ENCODE data around the gene RGS6.

Gene RGS6

DNA sequence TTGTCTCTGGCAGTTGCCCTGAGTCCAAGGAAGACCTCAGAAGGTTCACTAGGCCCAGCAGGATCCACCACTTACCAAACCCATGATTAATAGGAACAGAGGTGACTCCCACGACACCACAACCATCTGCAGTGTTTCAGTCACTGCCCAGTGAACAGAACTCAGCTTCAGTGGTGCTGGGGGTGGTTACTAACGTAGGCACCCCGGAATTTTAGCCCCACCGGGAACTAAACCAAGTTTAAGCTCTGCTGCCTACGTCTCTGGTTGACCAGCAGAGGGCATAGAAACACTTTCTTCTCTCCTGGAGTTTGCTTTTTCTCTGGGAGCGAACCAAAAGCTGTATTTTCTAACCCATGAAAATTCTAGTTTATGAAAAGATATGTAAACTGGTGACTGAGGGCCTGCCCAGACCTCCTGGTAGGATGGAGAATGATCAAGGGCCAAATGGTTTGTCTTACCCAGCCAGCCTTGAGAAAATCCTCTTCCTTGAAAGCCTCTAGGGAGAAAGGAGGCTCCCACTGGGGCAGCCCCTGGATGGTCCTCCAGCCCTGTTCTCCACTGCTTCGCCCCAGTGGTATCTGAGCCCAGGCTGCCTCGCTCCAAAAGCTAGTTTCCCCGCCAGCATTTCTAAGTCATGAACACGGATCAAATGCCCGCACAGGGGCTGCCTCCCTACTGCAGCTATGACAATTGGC lies 581.9 kb downstream of the RGS6 start:
- no peak for DNase-seq

DNA sequence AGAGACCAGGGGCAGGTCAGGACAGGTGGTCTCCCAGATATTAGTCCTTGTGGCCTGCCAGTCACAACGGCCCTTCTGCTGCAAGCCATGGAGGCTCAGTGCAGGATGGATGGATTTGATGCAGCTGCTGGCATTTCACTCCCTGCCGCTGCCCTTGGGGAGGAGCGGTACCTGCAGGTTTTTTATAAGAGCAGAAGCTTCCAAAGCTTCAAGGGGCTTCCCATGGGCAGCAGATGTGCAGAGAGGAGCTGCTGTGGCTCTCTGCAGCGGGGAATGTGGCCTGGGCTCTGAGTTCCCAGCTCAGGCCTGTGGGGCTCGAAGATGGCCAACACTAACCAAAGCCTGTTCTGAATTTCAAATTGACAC lies 582.4 kb downstream of the RGS6 start:
- DNase-seq = no peak

DNA sequence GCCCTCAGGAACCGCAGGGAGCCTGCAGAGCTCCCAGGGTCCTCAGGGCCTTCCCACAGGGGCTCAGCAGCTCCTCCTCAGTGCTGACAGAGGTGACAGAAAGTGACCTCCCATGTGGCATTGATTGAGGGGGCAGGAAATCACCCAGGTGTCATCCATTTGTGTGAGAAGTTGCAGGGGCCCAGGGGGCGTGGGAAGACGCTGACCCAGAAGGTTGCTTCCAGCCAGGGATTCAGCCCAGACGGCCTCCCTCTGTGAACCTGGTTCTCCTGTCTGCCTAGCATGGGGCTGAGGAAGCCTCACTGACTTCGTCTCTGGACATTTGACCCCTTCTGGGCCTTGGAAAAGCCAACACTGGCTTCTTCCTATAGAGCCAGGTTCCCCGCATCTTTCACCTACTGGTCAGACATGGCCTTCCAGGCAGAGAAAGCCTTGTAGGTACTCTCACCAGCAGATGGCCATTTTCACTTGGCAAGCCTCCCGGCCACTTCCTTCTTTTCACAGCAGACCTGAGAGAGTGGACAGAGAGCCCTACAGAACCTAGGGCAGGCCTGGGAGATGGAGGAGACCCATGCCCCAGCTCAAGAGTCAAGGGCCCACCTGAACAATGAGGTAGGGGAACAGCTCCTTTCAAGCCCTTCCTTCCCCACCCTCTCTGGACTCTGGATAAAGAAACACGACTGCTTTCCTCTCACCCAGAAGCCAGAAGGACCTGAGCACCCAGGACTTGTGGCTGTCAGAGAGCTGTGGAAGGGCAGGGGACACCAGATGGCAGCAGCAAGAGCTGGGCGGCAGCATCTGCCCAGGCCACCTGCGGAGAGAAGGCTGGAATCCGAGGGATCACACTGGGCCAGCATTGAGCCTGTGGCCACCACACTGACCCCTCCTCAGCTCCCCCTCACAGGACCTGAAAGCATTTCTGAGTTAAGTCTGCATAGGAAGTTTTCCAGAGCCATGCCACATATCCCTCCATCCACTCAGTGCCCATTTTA lies 583.8 kb downstream of the RGS6 start:
- DNase-seq = no peak

DNA sequence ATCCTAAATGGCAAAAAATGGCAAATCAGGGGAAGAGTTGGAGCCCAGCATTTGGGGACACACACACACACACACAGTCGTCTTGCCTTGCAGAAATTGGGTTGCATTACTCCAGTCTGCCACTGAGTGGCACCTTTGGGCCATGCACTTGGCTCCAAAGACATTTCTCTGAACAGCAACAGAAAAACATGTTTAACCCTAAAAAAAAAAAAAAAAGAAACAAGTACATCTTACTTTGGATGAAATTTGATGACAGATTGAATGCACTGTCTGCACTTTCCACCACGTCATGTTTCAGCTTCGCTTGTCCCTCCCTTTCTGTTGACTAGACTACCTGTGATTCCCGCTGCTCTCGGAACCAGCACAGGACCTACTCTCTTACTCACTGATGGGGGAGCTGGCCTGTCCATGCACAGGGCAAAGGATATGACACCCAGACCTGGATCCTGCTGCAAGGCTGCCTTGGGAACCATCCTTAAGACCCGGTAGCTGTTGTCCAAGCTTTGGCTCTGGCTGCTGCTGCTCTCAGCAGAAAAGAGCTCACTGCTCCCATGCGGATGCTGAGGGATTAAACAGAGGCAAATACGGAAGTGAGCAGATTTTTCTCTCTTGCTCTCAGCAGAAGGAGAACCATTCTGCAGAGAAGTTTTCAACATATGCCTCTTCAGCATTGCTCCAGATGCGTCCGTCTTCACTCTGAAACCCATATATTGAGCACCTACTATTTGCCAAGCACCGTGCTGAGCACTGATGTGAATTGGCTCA lies 584.9 kb downstream of the RGS6 start:
- no peak for DNase-seq

DNA sequence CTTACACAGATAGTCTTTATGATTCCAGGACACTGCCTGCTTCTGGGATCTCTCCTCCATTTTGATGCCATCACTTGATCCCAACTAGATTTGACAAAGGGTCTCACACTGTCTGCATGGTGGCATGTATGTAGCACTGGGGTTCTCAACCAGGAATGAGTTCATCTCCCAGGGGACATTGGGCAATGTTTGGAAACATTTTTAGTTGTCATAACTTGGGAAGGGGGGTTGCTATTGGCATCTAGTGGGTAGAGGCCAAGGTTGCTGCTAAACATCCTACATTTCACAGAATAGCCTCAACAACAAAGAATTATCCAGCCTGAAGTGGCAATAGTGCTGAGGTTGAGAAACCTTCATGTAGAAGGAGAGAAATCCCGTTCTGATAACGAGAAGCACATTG lies 585.5 kb downstream of the RGS6 start:
- DNase-seq = no peak

DNA sequence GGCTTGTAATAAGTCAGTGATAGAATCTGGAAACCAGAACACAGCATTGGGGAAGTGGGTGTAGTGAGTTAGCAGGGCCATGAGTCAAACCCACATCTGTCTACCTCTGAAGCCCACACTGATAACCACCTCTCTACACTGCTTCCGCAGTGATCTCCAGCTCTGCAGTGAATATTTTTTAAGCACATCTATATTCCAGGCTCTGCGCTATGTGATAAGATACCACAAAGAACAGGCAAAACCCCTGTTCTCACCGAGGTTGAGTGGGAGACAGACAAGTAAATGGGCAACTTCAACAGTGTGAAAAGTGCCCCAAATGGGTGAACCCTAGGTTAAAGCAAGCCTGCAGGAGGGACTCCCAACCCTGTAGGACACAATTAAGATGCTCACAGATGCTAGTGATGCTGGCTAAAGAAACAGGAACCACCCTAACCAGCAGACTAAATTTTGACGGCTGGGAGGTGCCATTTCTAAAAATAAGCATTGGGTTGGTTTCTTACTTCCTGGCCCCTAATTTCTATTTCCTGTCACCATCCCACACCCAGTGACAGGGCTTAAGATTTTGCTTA lies 586.7 kb downstream of the RGS6 start:
- no peak for DNase-seq

DNA sequence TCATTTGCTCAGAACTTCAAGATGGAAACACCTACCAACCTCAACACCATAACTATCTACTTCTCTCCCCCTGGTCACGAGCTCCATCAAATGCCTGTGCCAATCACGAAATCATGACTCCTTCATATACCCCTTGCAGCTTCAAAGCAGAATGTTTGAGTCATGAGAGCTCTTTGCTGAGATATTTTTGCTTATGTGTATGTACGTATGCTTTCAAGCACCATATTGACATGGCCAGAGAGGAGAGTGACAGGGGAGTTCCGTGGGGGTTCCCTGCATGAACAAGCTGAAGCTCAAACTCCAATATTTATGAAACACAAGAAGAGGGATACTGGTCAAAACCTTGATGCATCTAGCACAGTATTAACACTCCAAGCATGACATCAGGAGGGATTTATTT lies 587.3 kb downstream of the RGS6 start:
- DNase-seq = no peak

DNA sequence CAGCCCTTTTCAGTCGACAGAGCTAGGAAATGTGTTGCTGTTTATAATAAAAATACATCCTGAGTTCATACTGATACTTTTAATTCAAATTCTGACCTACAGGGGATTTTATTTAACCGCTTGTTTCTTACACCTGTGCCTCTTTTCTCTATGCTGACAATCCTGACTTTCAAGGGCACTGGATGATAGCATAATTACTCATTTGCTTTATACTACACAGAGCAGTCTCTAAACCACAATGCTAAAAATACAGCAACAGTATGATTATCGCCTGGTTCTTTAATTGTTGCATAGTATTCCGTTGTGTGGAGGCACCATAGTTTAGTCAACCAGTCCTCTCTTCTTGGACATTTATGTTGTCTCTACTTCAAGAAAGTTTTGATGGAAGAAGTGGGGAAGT lies 588.8 kb downstream of the RGS6 start:
- no peak for DNase-seq

DNA sequence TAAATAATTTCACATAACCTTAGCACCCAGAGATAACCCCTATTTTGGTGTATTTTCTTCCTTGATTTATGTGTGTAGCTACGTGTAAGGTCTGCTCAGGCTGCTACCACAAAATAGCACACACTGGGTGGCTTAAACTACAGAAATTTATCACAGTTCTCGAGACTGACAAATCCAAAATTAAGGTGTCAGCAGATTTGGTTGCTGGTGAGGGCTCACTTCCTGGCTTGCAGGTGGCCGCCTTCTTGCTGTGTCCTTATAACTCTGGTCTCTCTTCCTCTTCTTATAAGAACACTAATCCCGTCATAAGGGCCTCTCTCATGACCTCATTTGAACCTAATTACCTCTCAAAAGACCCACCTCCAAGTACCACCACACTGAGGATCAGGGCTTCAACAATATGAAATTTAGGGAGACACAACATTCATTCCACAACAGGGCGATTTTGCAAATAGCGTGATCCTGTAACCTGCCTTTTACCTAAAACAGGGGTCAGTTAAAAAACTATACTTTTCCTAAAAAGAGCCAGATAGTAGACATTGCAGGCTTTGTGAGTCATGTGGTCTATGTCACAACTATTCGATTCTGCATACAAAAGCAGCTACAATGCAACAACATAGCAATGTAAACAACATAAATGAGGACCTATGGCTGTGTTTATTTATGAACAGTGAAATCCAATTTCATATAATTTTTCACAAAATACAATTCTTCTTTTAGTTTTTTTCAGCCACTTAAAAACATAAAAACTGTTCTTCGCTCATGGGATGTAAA lies 589.9 kb downstream of the RGS6 start:
- DNase-seq = no peak

DNA sequence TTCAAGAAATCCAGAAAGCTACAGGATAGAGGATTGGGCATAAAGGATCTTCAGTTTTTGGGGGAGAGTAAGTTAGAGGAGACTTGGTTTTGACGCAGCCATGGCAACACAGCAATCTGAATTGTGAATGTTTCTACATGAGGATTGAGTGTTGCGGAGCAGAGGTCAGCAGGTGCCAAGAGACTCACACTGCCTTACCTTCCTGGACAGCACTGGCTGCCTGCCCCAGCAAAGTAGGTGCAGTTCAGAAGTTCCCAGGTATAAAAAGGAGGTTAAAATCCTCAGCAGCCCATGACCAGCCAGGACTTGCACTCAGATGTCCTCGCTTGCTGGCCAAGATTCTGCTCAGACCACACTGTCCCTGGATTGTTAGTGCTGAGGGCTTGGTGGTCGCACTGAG lies 590.6 kb downstream of the RGS6 start:
- no peak for DNase-seq

DNA sequence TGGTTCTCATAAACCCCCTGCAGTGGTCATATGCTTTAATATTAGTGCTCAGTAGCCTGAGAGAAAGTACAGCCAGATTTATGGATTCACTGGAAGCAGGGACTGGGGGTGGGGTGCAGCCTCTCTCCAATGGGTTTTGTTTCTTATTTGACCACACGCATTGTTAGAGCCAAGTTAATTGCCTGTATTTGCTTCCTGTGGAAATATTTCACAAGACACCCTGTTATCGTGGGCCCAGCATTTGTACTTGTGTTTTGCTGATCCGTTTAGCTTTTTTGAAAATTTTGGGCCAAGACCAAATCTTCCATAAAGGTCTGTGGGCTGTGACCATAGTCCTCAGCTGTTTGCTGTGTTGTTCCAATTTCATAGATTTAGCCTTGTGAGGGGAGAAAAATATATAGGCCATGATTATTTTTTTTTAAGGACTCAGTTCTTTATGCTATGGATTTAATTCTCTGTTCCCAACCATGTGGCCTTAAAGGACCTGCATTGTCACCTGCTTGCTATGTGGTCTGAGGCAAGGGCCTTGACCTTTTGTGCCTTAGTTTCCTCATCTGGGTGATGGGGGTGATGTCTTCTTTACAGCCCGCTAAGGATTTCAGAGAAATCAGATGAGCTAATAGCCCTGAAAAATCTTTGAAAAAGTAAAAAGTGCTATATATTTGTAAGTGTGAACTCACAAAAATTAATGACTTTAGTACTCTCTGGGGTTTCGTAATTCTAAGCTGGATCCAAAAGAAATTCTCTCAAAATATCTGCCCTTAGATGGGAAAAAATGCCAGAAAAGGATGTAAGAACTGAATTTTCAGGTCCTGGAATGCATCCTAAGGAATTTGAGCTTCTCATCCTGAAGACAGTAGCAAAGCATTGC lies 591.4 kb downstream of the RGS6 start:
- no peak for DNase-seq

DNA sequence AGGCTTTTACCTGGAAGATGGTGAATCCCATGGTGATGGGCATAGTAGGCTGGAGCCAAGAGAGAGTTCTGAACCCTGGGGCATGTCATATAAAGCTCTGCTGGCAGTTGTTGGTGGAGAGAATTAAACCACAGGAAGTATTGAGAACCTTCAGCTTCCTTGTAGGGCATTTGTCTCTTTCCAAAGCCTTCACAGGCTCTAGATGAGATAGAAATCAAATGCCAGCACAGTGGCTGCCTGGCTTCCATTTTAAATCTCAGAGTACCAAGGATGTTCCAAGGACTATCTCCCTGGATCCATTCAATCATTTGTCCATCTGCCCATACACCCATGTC lies 592.0 kb downstream of the RGS6 start:
- DNase-seq = no peak

DNA sequence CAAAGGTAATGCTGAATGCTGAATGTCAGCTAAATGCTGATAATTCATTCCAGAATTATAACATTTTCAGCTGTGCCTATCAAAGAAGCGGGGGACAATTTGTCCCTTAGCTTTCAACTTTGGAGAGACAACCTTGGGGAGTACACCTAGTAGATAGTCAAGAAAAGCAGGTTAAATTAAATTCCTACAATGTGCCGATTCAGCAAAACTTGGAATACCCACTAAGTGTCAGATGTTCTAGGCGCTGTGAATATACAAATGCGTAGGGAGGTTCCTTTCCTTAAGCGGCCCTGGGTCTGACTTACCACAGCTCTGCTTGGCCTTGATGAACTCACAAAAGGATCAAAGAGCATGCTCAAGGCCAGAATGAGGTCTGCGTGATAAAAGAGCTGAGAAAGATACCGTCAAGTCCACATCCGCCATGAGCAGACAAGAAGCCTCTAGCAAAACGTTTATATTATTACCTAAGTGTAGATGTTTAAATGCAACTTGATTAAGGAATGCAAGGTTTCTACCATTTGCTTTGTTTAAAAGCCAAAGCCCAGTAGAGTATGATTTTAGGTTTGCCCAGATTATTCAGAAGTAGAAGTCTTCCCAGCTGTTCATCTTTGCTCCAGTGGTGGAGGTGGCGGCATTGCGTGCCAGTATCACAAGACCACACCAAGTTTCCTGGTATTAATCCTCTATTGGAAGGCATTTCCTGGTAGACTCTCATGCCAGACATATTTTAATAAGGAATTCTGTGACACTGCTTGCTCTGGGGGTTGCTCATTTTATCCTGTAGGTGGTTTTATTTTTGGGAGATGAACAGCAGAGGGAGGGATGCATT lies 593.1 kb downstream of the RGS6 start:
- no peak for DNase-seq

DNA sequence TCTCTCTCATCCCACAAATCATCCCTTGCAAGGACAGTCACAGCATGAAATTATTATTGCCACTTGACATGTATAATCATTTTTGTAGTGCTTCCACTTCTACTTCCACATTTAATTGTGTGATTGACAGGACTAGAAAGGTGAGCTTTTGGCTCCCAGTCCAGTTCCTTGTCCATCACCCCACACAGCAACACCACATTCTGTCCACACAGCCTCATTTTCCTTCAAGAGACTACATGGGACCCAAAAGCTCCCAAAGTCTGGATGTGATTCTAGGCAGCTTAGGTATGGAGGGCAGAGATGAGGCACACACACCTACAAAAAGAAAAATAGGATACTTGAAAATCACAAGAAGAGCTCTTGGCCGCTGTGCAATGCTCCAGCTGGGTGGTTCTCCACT lies 595.4 kb downstream of the RGS6 start:
- no peak for DNase-seq

DNA sequence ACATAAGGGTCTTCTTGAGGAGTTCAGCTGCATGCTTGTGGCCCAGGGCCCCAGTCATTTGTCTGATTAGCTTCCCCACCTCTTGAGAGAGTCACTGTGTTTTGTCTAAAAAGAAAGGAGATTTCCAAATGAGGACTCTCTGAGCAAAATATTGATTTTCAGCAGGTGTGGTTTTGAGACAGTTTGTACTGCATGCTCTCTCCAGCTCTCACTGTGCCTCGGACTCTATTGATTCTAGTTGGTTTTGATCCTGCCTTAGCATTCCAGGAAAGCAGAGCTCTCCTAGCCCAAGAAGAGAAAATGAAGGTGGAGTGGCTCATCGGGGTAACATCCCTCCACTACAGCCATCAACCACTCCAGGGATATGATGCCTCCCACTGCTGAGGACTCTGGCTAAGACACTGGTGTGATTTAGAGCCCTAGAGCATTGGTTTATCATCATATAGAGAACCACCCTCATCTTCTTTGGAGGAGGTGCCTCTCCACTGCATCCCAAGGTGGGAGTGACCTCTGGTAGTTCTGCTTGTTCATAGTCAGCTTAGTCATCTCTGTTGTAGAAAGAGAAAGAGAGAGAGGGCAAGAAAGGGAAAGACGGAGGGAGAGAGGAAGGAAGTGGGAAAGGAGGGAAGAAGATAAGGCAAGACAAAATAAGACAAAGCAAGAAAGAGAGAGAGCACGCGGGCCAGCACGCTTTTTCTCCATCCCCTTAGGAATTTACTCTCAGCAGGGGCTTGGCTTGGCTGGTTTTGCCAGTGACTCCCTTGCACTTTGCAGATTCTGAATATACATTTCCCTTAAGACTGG lies 596.0 kb downstream of the RGS6 start:
- no peak for DNase-seq

DNA sequence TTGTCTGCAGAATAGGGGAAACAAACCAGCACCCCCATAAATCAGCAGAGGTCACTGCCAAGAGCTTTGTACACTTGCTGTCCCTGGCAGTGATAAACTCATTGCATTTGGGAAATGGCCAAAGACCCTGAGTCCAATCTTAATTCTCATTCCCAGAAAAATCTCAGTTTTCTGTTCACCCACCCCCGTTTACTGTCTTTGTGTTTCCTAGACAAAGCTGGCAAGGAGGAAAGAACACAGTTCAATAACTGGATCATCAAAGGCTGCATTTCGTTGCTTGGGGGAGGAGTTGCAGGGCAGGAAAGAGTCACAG lies 596.6 kb downstream of the RGS6 start:
- no peak for DNase-seq

DNA sequence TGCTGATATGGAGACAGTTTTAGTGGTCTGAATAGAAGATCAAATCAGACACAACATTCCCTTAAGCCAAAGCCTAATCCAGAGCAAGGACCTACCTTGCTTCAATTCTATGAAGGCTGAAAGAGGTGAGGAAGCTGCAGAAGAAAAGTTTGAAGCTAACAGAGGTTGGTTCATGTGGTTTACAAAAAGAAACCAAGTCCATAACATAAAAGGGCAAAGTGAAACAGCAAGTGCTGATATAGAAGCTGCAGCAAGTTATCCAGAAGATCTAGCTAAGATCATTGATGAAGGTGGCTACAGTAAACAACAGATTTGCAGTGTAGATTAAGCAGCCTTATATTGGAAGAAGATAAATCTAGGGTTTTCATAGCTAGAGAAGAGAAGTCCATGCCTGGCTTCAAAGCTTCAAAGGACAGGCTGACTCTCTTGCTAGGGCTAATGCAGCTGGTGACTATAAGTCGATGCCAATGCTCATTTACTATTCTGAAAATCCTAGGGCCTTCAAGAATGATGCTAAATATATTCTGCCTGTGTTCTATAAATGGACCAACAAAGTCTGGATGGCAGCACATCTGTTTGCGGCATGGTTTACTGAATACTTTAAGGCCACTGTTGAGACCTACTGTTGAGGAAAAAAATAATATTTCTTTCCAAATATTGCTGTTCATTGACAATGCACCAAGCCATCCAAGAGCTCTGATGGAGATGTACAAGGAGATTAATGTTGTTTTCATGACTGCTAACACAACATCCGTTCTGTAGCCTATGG lies 600.6 kb downstream of the RGS6 start:
- no peak for DNase-seq

DNA sequence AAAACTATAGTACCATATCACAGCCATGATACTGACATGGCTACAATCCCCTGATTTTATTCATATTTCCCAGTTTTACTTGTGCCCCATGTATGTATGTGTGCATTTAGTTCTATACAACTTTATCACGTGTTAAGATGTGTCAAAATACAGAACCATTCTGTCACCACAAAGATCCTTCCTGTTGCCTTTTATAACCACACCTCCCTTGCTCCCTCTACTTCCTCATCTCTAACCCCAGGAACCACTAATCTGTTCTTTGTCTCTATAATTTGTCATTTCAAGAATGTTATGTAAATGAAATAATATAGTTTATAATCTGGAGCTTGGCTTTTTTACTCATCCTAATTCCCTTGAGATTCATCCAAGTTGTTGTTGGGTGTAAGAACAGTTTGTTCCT lies 603.3 kb downstream of the RGS6 start:
- DNase-seq = no peak

DNA sequence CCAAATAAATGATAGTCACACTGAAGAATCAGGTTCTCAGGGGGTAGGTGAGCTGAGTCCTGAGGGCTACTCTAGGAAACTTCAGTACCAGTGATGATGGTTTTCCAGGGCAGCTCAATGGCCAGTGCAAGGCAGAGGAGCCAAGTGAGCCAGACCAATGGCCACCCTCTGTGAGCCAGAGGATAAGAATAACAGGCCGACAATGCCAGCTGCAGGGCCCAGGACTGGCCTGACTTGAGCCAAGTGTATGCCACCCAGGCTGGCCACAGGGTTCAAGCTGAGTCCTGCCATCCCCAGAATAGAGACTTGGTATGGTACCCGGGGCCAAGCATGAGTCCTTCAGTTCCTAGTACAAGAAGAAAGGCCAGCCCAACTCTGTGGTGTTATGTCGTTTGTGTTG lies 606.2 kb downstream of the RGS6 start:
- DNase-seq = no peak
